ENCODE data around the gene GRK2.

- TF ChIP-seq RELA (CRISPR knock-in tag; IDR thresholded peaks at IDR 0.05) (no peak), FOXK2 (IDR thresholded peaks at IDR 0.05) (no peak), JUNB (CRISPR knock-in tag; IDR thresholded peaks at IDR 0.05; ENCODE audit: borderline replicate concordance) (no peak), ZSCAN5A (CRISPR knock-in tag; IDR thresholded peaks at IDR 0.05; ENCODE audit: borderline replicate concordance) (no peak), CTCF (CRISPR knock-in tag; IDR thresholded peaks at IDR 0.05) (no peak)
These were observed 18.7 kb downstream of the GRK2 start for GRCh38 chr11:67284811-67285540.

Measured in HepG2 (cell line).